ENCODE measurements around the gene ARID3B. TPM values are rescaled to one million over a fixed set of nuclear protein-coding genes. Genes with fewer than 3 reads are reported as not detected.

ARID3B gene
- total and polyA plus RNA-seq, 2 of the 4 experiments (the other 2 are of a cell fraction) = 2.5 to 5.0 TPM

DNA sequence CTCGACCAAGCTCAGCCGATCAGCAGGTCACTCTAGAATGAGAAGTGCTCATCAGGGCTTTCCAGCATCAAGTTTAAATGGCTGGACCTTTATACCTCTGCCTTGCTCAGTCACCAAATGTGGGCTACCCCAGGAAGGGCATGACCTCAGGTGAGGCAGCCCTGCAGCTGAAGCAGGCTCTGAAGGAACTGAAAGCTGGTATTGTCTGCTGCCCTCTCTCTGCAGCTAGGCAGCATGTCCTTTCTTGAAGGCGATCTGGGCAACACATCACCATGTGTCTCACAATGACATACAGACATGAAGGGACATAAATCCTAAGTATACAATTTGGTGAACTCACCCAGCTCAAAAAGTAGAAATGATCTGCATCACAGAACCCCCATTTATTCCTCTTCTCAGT is 38.7 kb upstream of the ARID3B start:
- Histone ChIP-seq H4K8ac (ENCODE audit: low read depth in 2 of 2, low read length in 2 of 2) (no peak overlapping the region), H3K27me3 (ENCODE audit: control insufficient read depth, insufficient read depth, low read length) (no peaks in the 10 kb centered on the region), H2AK5ac (ENCODE audit: low read depth, low read length) (peak overlapping the region; percentile 2; the same call in 1 of the 2 replicates), H3K14ac (replicated peaks; ENCODE audit: low read depth, low read length) (no peak overlapping the region), H4K5ac (ENCODE audit: low read depth, low read length) (no peak overlapping the region), H3K23ac (ENCODE audit: low read depth, low read length) (no peak overlapping the region), H3K18ac (ENCODE audit: low read depth, low read length) (no peak overlapping the region), H2BK120ac (ENCODE audit: low read depth, low read length) (no peak overlapping the region), H4K20me1 (ENCODE audit: insufficient read depth, low read length) (0 out of 2 replicates have a peak, but pooled peaks cover 3% of the 10 kb centered on the region), H3K4me2 (ENCODE audit: low read depth, low read length) (no peak overlapping the region), H3K4ac (ENCODE audit: low read depth, low read length) (no peak overlapping the region), H2BK5ac (ENCODE audit: low read depth, low read length, poor library complexity, severe bottlenecking) (no peak overlapping the region), H3K27ac (ENCODE audit: insufficient read depth, low read length) (no peak overlapping the region), H2BK20ac (ENCODE audit: low read depth, low read length) (no peak overlapping the region), H2AK9ac (replicated peaks; ENCODE audit: low read depth, low read length, poor library complexity) (no peak overlapping the region), H3K9me3 (ENCODE audit: control insufficient read depth, insufficient read depth, low read length) (0 out of 2 replicates have a peak, but pooled peaks cover 2% of the 10 kb centered on the region), H2BK15ac (ENCODE audit: low read depth, low read length) (no peak overlapping the region), H4K91ac (ENCODE audit: insufficient read depth, low read depth, low read length) (no peak overlapping the region), H3K9me1 (ENCODE audit: insufficient read depth, low read length) (peaks cover 4% of the 10 kb centered on the region; the same call in 1 of the 2 replicates), H3K36me3 (ENCODE audit: control insufficient read depth, insufficient read depth, low read length) (no peaks in the 10 kb centered on the region), H3K56ac (ENCODE audit: extremely low read depth, insufficient read depth, low read length) (no peak overlapping the region), H3K9ac (ENCODE audit: low read depth, low read length) (no peak overlapping the region), H3K4me3 (ENCODE audit: insufficient read depth, low read depth, low read length) (no peak overlapping the region), H2AFZ (replicated peaks; ENCODE audit: low read length, poor library complexity) (no peak overlapping the region), H3K79me1 (ENCODE audit: low read depth in 1 of 2, low read length in 2 of 2) (no peaks in the 10 kb centered on the region), H3K4me1 (ENCODE audit: control insufficient read depth, insufficient read depth, low read length) (peaks cover 6% of the 10 kb centered on the region; the same call in 1 of the 2 replicates)
- POLR2A ChIA-PET (ENCODE audit: unreplicated experiment) = no interaction called here
- TF ChIP-seq FOS (IDR thresholded peaks at IDR 0.05; ENCODE audit: low read depth, low read length) (no peak), MAZ (IDR thresholded peaks at IDR 0.05; ENCODE audit: borderline replicate concordance, low read depth, low read length) (no peak), MXI1 (IDR thresholded peaks at IDR 0.05; ENCODE audit: borderline replicate concordance, low read depth, low read length) (no peak), RAD21 (IDR thresholded peaks at IDR 0.05; ENCODE audit: low read length) (no peak), USF2 (IDR thresholded peaks at IDR 0.05; ENCODE audit: low read depth, low read length) (no peak), CEBPB (IDR thresholded peaks at IDR 0.05; ENCODE audit: low read depth, low read length) (no peak), POLR2A (IDR thresholded peaks at IDR 0.05; ENCODE audit: low read depth, low read length) (no peak), RFX5 (IDR thresholded peaks at IDR 0.05; ENCODE audit: low read depth, low read length) (no peak), BHLHE40 (IDR thresholded peaks at IDR 0.05; ENCODE audit: low read depth, low read length) (no peak), NFE2L2 (IDR thresholded peaks at IDR 0.05; ENCODE audit: low read depth, low read length) (no peak), CHD1 (IDR thresholded peaks at IDR 0.05; ENCODE audit: low read depth, low read length) (no peak), ELK1 (IDR thresholded peaks at IDR 0.05; ENCODE audit: borderline replicate concordance, low read depth, low read length) (no peak), RCOR1 (IDR thresholded peaks at IDR 0.05; ENCODE audit: insufficient replicate concordance, low read length) (no peak), MAFK (IDR thresholded peaks at IDR 0.05; ENCODE audit: low read depth, low read length) (no peak), SMC3 (IDR thresholded peaks at IDR 0.05; ENCODE audit: low read depth, low read length) (no peak)
- TF ChIP-seq, protein P1, sequence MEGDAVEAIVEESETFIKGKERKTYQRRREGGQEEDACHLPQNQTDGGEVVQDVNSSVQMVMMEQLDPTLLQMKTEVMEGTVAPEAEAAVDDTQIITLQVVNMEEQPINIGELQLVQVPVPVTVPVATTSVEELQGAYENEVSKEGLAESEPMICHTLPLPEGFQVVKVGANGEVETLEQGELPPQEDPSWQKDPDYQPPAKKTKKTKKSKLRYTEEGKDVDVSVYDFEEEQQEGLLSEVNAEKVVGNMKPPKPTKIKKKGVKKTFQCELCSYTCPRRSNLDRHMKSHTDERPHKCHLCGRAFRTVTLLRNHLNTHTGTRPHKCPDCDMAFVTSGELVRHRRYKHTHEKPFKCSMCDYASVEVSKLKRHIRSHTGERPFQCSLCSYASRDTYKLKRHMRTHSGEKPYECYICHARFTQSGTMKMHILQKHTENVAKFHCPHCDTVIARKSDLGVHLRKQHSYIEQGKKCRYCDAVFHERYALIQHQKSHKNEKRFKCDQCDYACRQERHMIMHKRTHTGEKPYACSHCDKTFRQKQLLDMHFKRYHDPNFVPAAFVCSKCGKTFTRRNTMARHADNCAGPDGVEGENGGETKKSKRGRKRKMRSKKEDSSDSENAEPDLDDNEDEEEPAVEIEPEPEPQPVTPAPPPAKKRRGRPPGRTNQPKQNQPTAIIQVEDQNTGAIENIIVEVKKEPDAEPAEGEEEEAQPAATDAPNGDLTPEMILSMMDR (conservative IDR thresholded peaks at IDR 0.05; ENCODE audit: low read depth, low read length) = no peak
- DNase-seq = no peak
- in situ Hi-C loops (cut with MboI; ENCODE audit: low sequenced_read_pairs) = no loop called here
- CTCF ChIA-PET = no interaction called here
- BruUV-seq (replicated peaks) = no TSS peak
- intact Hi-C loops (cut with micrococcal nuclease) = no loop called here
- dilution Hi-C loops (cut with HindIII; ENCODE audit: low sequenced_read_pairs, unreplicated experiment) = no loop called here
- no peak for ATAC-seq (ENCODE audit: low read depth)
- WGBS, 2 experiments (ENCODE audit: extremely low coverage in 2 of 2, insufficient read length in 1 of 2) = 95% methylated on average over 3 of the region's 3 CpGs; no CpG with 5 or more reads in 1 of the 2 experiments

All from IMR-90 (cell line).